WTC11 (cell line): ENCODE data around the gene CENPB. TPM values are rescaled to one million over a fixed set of nuclear protein-coding genes. Genes with fewer than 3 reads are reported as not detected.

Experiments
- ATAC-seq: fragments of 200-7000 bp; cut with Tn5 transposase; 2 replicates; pipeline ENCODE4 v1.10.0; 2021; ENCODE audit warnings: mild to moderate bottlenecking, moderate library complexity
- CTCF ChIA-PET: fragments of 300-600 bp; sonication (Branson Sonifier 250); formaldehyde crosslinking; loops from one replicate; lab custom pipeline; 2021; ENCODE audit warnings: antibody characterized with exemption; lab: Charles Lee
- POLR2A ChIA-PET: fragments of 350-600 bp; sonication (Branson Sonifier 250); formaldehyde crosslinking; loops from one replicate; lab custom pipeline; 2021; ENCODE audit warnings: antibody characterized with exemption; lab: Charles Lee
- DNase-seq: peaks from one replicate; pipeline ENCODE4 v3.0.0; 2021; ENCODE audit warnings: low spot score
- H3K27ac Mint-ChIP-seq: 2 replicates; pipeline ENCODE4 v1.8.0; 2021; ENCODE audit warnings: mixed read lengths
- H3K27me3 Mint-ChIP-seq: 2 replicates; pipeline ENCODE4 v1.8.0; 2021; ENCODE audit warnings: low read depth, mild to moderate bottlenecking, moderate library complexity, mixed read lengths
- H3K36me3 Mint-ChIP-seq: 2 replicates; pipeline ENCODE4 v1.8.0; 2021; ENCODE audit warnings: mixed read lengths
- H3K4me1 Mint-ChIP-seq: 2 replicates; pipeline ENCODE4 v1.8.0; 2022; ENCODE audit warnings: mixed read lengths
- H3K4me3 Mint-ChIP-seq: 2 replicates; pipeline ENCODE4 v1.8.0; 2021; ENCODE audit warnings: mild to moderate bottlenecking, moderate library complexity, mixed read lengths
- H3K9me3 Mint-ChIP-seq: 2 replicates; pipeline ENCODE4 v1.8.0; 2021; ENCODE audit warnings: mixed read lengths
- FOXK1 ChIP-seq: sonication (generic); formaldehyde crosslinking; IDR thresholded peaks from 2 replicates; pipeline ENCODE4 v1.8.0; 2022; ENCODE audit warnings: mild to moderate bottlenecking, moderate library complexity, missing genetic modification reagents
- HMGXB4 ChIP-seq: sonication (generic); formaldehyde crosslinking; IDR thresholded peaks from 2 replicates; pipeline ENCODE4 v1.8.1; 2023; ENCODE audit warnings: mild to moderate bottlenecking, moderate library complexity, missing genetic modification reagents
- KAT7 ChIP-seq: sonication (generic); formaldehyde crosslinking; IDR thresholded peaks from 2 replicates; pipeline ENCODE4 v1.8.1; 2023; ENCODE audit warnings: missing genetic modification reagents, mild to moderate bottlenecking, borderline replicate concordance
- MAX ChIP-seq: sonication (generic); formaldehyde crosslinking; IDR thresholded peaks from 2 replicates; pipeline ENCODE4 v1.8.0; 2022; ENCODE audit warnings: mild to moderate bottlenecking, missing genetic modification reagents
- MYBL2 ChIP-seq: sonication (generic); formaldehyde crosslinking; IDR thresholded peaks from 2 replicates; pipeline ENCODE4 v1.8.1; 2023; ENCODE audit warnings: mild to moderate bottlenecking, moderate library complexity, missing genetic modification reagents
- SP1 ChIP-seq: sonication (generic); formaldehyde crosslinking; conservative IDR thresholded peaks from 2 replicates; pipeline ENCODE4 v1.8.1; 2022; ENCODE audit warnings: missing genetic modification reagents
- TEAD1 ChIP-seq: sonication (generic); formaldehyde crosslinking; IDR thresholded peaks from 2 replicates; pipeline ENCODE4 v1.8.0; 2022; ENCODE audit warnings: mild to moderate bottlenecking, missing genetic modification reagents
- ZNF317 ChIP-seq: sonication (generic); formaldehyde crosslinking; IDR thresholded peaks from 2 replicates; pipeline ENCODE4 v1.8.1; 2023; ENCODE audit warnings: low read depth, mild to moderate bottlenecking, moderate library complexity, missing genetic modification reagents, borderline replicate concordance
- ZNF416 ChIP-seq: fragments of 250-450 bp; sonication (Bioruptor Pico); IDR thresholded peaks from 2 replicates; pipeline ENCODE4 v1.9.0; 2021; ENCODE audit warnings: mild to moderate bottlenecking, inconsistent platforms
- total RNA-seq: library from RNA; stranded (reverse); gene quantifications from 3 replicates; pipeline ENCODE4 v1.2.3, GENCODE V29; 2021
- TF ChIP-seq, protein P1 (sequence below): sonication (generic); formaldehyde crosslinking; IDR thresholded peaks from 2 replicates; pipeline ENCODE4 v1.8.0; 2023; ENCODE audit warnings: missing genetic modification reagents, mild to moderate bottlenecking, borderline replicate concordance
- TF ChIP-seq, protein P2 (sequence below): sonication (generic); formaldehyde crosslinking; IDR thresholded peaks from 2 replicates; pipeline ENCODE4 v1.8.1; 2023; ENCODE audit warnings: mild to moderate bottlenecking, missing genetic modification reagents, moderate library complexity
- TF ChIP-seq, protein P3 (sequence below): sonication (generic); formaldehyde crosslinking; IDR thresholded peaks from 2 replicates; pipeline ENCODE4 v1.8.1; 2022; ENCODE audit warnings: low read depth, missing genetic modification reagents, borderline replicate concordance

The CENPB gene
- total RNA-seq, 1 experiment from 2014 or later: 58.7 TPM

DNA sequence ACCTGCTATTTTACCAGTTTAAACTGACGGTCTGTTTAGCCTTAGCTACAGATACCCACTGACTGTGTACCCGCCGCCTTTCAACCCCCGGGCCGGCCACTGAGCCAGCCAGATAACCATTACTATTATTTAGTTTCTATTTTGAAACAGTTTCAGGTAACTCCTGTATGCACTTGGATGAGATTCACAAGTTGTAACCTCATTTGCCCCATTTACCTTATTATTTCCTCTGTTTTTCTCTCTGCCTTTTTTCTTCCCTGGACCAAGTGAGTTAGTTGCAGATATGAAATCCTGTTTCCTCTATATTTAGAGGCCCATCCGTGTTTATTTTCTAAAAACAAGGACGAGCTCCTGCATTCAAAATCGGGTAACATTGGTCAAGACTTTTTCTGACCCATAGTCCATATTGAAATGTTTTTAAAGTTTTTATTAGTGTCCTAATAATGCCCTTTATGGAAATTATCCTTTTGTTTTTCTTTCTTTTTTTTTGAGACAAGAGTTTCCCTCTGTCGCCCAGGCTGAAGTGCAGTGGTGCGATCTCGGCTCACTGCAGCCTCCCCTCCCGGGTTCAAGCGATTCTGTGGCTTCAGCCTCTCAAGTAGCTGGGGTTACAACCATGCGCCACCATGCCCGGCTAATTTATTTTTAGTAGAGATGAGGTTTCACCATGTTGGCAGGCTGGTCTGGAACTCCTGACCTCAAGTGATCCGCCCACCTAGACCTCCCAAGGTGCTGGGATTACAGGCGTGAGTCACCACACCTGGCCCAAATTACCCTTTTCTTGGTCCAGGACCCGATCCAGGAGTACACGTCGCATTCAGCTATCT, 34.6 kb upstream of the CENPB start:
- Mint-ChIP-seq H3K4me3 (peak overlapping the region; percentile 78), H3K36me3 (no peaks in the 10 kb centered on the region), H3K9me3 (no peaks in the 10 kb centered on the region), H3K27me3 (no peaks in the 10 kb centered on the region), H3K27ac (peak overlapping the region; percentile 97), H3K4me1 (peaks cover 22% of the 10 kb centered on the region)
- POLR2A ChIA-PET: interaction anchor here (1.0 to 1.3 kb wide), 3 partner anchors 21 to 44 kb away, joined by 3 to 5 read pairs (median 4); no protein-coding TSS in a partner anchor
- TF ChIP-seq, protein P1, sequence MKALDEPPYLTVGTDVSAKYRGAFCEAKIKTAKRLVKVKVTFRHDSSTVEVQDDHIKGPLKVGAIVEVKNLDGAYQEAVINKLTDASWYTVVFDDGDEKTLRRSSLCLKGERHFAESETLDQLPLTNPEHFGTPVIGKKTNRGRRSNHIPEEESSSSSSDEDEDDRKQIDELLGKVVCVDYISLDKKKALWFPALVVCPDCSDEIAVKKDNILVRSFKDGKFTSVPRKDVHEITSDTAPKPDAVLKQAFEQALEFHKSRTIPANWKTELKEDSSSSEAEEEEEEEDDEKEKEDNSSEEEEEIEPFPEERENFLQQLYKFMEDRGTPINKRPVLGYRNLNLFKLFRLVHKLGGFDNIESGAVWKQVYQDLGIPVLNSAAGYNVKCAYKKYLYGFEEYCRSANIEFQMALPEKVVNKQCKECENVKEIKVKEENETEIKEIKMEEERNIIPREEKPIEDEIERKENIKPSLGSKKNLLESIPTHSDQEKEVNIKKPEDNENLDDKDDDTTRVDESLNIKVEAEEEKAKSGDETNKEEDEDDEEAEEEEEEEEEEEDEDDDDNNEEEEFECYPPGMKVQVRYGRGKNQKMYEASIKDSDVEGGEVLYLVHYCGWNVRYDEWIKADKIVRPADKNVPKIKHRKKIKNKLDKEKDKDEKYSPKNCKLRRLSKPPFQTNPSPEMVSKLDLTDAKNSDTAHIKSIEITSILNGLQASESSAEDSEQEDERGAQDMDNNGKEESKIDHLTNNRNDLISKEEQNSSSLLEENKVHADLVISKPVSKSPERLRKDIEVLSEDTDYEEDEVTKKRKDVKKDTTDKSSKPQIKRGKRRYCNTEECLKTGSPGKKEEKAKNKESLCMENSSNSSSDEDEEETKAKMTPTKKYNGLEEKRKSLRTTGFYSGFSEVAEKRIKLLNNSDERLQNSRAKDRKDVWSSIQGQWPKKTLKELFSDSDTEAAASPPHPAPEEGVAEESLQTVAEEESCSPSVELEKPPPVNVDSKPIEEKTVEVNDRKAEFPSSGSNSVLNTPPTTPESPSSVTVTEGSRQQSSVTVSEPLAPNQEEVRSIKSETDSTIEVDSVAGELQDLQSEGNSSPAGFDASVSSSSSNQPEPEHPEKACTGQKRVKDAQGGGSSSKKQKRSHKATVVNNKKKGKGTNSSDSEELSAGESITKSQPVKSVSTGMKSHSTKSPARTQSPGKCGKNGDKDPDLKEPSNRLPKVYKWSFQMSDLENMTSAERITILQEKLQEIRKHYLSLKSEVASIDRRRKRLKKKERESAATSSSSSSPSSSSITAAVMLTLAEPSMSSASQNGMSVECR: 0 out of 2 replicates have a peak, but pooled peaks have one; percentile 9
- no peak for TF ChIP-seq KAT7 (CRISPR knock-in tag)
- no peak for ATAC-seq
- CTCF ChIA-PET: interaction anchor here (0.6 to 6.6 kb wide), 28 partner anchors 10 to 271 kb away, joined by 3 to 92 read pairs (median 5); partner anchors contain the start of genes ADISSP, CDC25B, CENPB and MAVS
- no peak for DNase-seq

GRCh38 chr20:3820048-3820900, 33.7 kb upstream of the CENPB start, which contains the start of gene AP5S1:
Gene AP5S1 (plus strand): TSS chr20:3820547. CDS start chr20:3822118, 1,571 bp downstream.
- Mint-ChIP-seq H3K27ac (peak within 1 kb of the TSS; percentile 97), H3K36me3 (no peaks in the 10 kb centered on the region), H3K9me3 (no peaks in the 10 kb centered on the region), H3K4me3 (peak within 1 kb of the TSS; percentile 78), H3K27me3 (no peaks in the 10 kb centered on the region), H3K4me1 (peaks cover 28% of the 10 kb centered on the region)
- DNase-seq (peak; percentile 99), ATAC-seq (peak; percentile 80)
- ChIA-PET CTCF (interaction anchor here (0.6 to 6.6 kb wide), 28 partner anchors 8 to 272 kb away, joined by 3 to 92 read pairs (median 5); partner anchors contain the start of genes ADISSP, CDC25B, CENPB and MAVS), POLR2A (interaction anchor here (1.0 to 1.3 kb wide), 3 partner anchors 20 to 43 kb away, joined by 3 to 5 read pairs (median 4); no protein-coding TSS in a partner anchor)
- TF ChIP-seq MAX (CRISPR knock-in tag): peak; percentile 59; the same call in 1 of the 2 replicates
- TF ChIP-seq, protein P2, sequence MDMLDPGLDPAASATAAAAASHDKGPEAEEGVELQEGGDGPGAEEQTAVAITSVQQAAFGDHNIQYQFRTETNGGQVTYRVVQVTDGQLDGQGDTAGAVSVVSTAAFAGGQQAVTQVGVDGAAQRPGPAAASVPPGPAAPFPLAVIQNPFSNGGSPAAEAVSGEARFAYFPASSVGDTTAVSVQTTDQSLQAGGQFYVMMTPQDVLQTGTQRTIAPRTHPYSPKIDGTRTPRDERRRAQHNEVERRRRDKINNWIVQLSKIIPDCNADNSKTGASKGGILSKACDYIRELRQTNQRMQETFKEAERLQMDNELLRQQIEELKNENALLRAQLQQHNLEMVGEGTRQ (CRISPR knock-in tag): peak; percentile 36
- no peak for TF ChIP-seq ZNF416 (CRISPR knock-in tag)
- TF ChIP-seq MYBL2 (CRISPR knock-in tag): peak; percentile 52; the same call in 1 of the 2 replicates
- peak; percentile 82 for TF ChIP-seq SP1 (CRISPR knock-in tag)
- TF ChIP-seq HMGXB4 (CRISPR knock-in tag): peak; percentile 99
- 0 out of 2 replicates have a peak, but pooled peaks have one; percentile 37 for TF ChIP-seq ZNF317 (CRISPR knock-in tag)
- TF ChIP-seq, protein P3, sequence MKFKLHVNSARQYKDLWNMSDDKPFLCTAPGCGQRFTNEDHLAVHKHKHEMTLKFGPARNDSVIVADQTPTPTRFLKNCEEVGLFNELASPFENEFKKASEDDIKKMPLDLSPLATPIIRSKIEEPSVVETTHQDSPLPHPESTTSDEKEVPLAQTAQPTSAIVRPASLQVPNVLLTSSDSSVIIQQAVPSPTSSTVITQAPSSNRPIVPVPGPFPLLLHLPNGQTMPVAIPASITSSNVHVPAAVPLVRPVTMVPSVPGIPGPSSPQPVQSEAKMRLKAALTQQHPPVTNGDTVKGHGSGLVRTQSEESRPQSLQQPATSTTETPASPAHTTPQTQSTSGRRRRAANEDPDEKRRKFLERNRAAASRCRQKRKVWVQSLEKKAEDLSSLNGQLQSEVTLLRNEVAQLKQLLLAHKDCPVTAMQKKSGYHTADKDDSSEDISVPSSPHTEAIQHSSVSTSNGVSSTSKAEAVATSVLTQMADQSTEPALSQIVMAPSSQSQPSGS (CRISPR knock-in tag): no peak
- peak; percentile 12 for TF ChIP-seq TEAD1 (CRISPR knock-in tag)
- TF ChIP-seq, protein P1: peak; percentile 65; the same call in 1 of the 2 replicates
- peak; percentile 83 for TF ChIP-seq FOXK1 (CRISPR knock-in tag)
